Left cardiac atrium (tissue), 4 donors: ENCODE data around the gene TNS2. TPM values are rescaled to one million over a fixed set of nuclear protein-coding genes. Genes with fewer than 3 reads are reported as not detected.

Experiments used
- ATAC-seq, 2 donors: fragments of 200-7000 bp; cut with Tn5 transposase; one replicate each; pipeline ENCODE4 v1.9.1; 2020; ENCODE audit warnings: mild to moderate bottlenecking in 2 of 2, moderate library complexity in 2 of 2
- DNase-seq: peaks from one replicate; pipeline ENCODE4 v3.0.0-alpha.2; 2020
- intact Hi-C, 2 donors: fragments of 100-400 bp; cut with DNase I; formaldehyde crosslinking; loops; one replicate each; pipeline versions ENCODE4 v1.14.1 to v1.15.1; 2022 to 2023
- total RNA-seq, 2 donors: library from RNA; stranded (reverse); fragmentation: NEBNext Ultra II Directional; extraction: Animal tissue kit (Norgen Biotek cat#: 25700); gene quantifications; one replicate each; pipeline ENCODE4 v1.2.1, GENCODE V29; 2021
- donor health status: DM: no; HTN: yes; CAD: no.
- donor health status: DM: no; HTN: yes; CAD: no; lungs with severe emphysema.
- donor health status: DM: yes; HTN: yes; CAD: no.
- donor health status: Dilated cardiomyopathy.

Gene TNS2
- total RNA-seq, 2 donors from 2014 or later = 108 to 122 TPM

- ATAC-seq = peak; percentile 8 to 41
- intact Hi-C loops = loop anchor here in 1 of 2 donors (10.0 kb wide), 1 partner anchor 231 kb away; the partner anchor contains the start of genes MYG1 and PFDN5
- peak; percentile 72 for DNase-seq
Measured at GRCh38 chr12:53063708-53064612, 14.1 kb downstream of the TNS2 start.

GRCh38 chr12:53064613-53065436 is 15.0 kb downstream of the TNS2 start:
- intact Hi-C loops = loop anchor here (5.0 to 10.0 kb wide), 3 partner anchors 127 to 230 kb away; partner anchors contain the start of genes MYG1 (in 1 of the 2) and PFDN5 (in 1 of the 2)
- DNase-seq = no peak
- ATAC-seq = no peak

- DNase-seq (no peak), ATAC-seq (peak in 1 of 2 donors; percentile 1)
- intact Hi-C loops = loop anchor here (5.0 to 10.0 kb wide), 3 partner anchors 127 to 229 kb away; partner anchors contain the start of genes MYG1 (in 1 of the 2) and PFDN5 (in 1 of the 2)
Measured at GRCh38 chr12:53065470-53065869, 15.6 kb downstream of the TNS2 start.

GRCh38 chr12:53065975-53066931 is 16.4 kb downstream of the TNS2 start:
- intact Hi-C loops = loop anchor here (2.0 to 10.0 kb wide), 4 partner anchors 33 to 229 kb away; partner anchors contain the start of genes MYG1 (in 1 of the 2) and PFDN5 (in 1 of the 2)
- peak; percentile 86 for DNase-seq

GRCh38 chr12:53067074-53067992 is 17.5 kb downstream of the TNS2 start:
- intact Hi-C loops = loop anchor here (2.0 to 10.0 kb wide), 4 partner anchors 31 to 227 kb away; partner anchors contain the start of genes MYG1 (in 1 of the 2) and PFDN5 (in 1 of the 2)
- ATAC-seq (no peak), DNase-seq (no peak)

More at GRCh38 chr12:53065975-53066931, 16.4 kb downstream of the TNS2 start:
- ATAC-seq = peak; percentile 44 to 71

GRCh38 chr12:53067993-53068770 is 18.3 kb downstream of the TNS2 start:
- DNase-seq = no peak

GRCh38 chr12:53068811-53069585 is 19.1 kb downstream of the TNS2 start:
- peak in 1 of 2 donors; percentile 6 for ATAC-seq
- intact Hi-C loops = loop anchor here (5.0 to 10.0 kb wide), 3 partner anchors 123 to 226 kb away; partner anchors contain the start of genes MYG1 (in 1 of the 2) and PFDN5 (in 1 of the 2)
- DNase-seq = no peak

More at GRCh38 chr12:53067993-53068770, 18.3 kb downstream of the TNS2 start:
- intact Hi-C loops = loop anchor here (2.0 to 10.0 kb wide), 4 partner anchors 31 to 227 kb away; partner anchors contain the start of genes MYG1 (in 1 of the 2) and PFDN5 (in 1 of the 2)
- no peak for ATAC-seq

- ATAC-seq (no peak), DNase-seq (peak; percentile 52)
- intact Hi-C loops = loop anchor here (5.0 to 10.0 kb wide), 3 partner anchors 122 to 225 kb away; partner anchors contain the start of genes MYG1 (in 1 of the 2) and PFDN5 (in 1 of the 2)
Measured at GRCh38 chr12:53069621-53070410, 20.0 kb downstream of the TNS2 start.

- ATAC-seq (no peak), DNase-seq (no peak)
- intact Hi-C loops = no loop called here
Measured at GRCh38 chr12:53070877-53071492, 21.1 kb downstream of the TNS2 start.

GRCh38 chr12:53071591-53072551 is 22.0 kb downstream of the TNS2 start:
- intact Hi-C loops = no loop called here
- ATAC-seq (peak; percentile 65 to 80), DNase-seq (peak; percentile 88)

GRCh38 chr12:53073881-53074280 is 24.0 kb downstream of the TNS2 start:
- peak in 1 of 2 donors; percentile 2 for ATAC-seq
- intact Hi-C loops = no loop called here
- DNase-seq = no peak

- ATAC-seq (no peak), DNase-seq (no peak)
- intact Hi-C loops = no loop called here
Measured at GRCh38 chr12:53074283-53074998, 24.6 kb downstream of the TNS2 start.
